ENCODE data around the gene NAPG.
"Not testable (repeated sequence)": the region's sequence is repeated elsewhere in the genome, so short reads cannot be mapped to it uniquely, and the experiment has no call there.

Gene NAPG

GRCh38 chr18:10488017-10488416 lies 37.8 kb upstream of the NAPG start:
- Histone ChIP-seq H3K27ac (ENCODE audit: low read length) (no peak overlapping the region), H3K36me3 (ENCODE audit: control insufficient read depth, low read depth, low read length) (no peaks in the 10 kb centered on the region), H3K4me3 (ENCODE audit: low read length) (no peak overlapping the region), H3K9ac (ENCODE audit: low read length) (no peak overlapping the region), H3K4me1 (ENCODE audit: control insufficient read depth, low read depth, low read length) (no peaks in the 10 kb centered on the region), H3K27me3 (ENCODE audit: control insufficient read depth, insufficient read depth, low read length) (no peaks in the 10 kb centered on the region), H3K9me3 (ENCODE audit: control insufficient read depth, low read depth, low read length) (no peaks in the 10 kb centered on the region)

GRCh38 chr18:10490401-10491165 lies 35.2 kb upstream of the NAPG start:
- Histone ChIP-seq H3K4me3 (ENCODE audit: low read length) (no peak overlapping the region), H3K4me1 (ENCODE audit: control insufficient read depth, low read depth, low read length) (no peaks in the 10 kb centered on the region), H3K36me3 (ENCODE audit: control insufficient read depth, low read depth, low read length) (no peaks in the 10 kb centered on the region), H3K9ac (ENCODE audit: low read length) (no peak overlapping the region), H3K9me3 (ENCODE audit: control insufficient read depth, low read depth, low read length) (no peaks in the 10 kb centered on the region), H3K27ac (ENCODE audit: low read length) (no peak overlapping the region), H3K27me3 (ENCODE audit: control insufficient read depth, insufficient read depth, low read length) (no peaks in the 10 kb centered on the region)

DNA sequence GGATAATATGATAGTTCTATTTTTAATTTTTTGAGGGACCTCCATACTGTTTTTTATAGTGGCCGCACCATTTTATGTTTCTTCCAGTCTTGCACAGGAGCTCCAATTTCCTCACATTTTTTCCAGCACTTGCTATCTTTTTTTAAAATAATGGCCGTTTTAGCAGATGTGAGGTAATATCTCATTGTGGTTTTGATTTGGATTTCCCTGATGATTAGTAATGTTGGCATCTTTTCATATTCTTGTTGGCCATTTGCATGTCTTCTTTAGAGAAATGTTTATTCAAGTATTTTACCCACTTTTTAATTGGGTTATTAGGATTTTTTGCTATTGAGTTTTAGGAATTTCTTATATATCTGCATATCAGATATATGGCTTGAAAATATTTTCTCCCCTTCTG lies 29.9 kb upstream of the NAPG start:
- H3K9ac ChIP-seq (ENCODE audit: low read length): no peak overlapping the region
- no peaks in the 10 kb centered on the region for H3K27me3 ChIP-seq (ENCODE audit: control insufficient read depth, insufficient read depth, low read length)
- no peak overlapping the region for H3K4me3 ChIP-seq (ENCODE audit: low read length)
- H3K4me1 ChIP-seq (ENCODE audit: control insufficient read depth, low read depth, low read length): no peaks in the 10 kb centered on the region
- H3K27ac ChIP-seq (ENCODE audit: low read length): no peak overlapping the region
- no peaks in the 10 kb centered on the region for H3K36me3 ChIP-seq (ENCODE audit: control insufficient read depth, low read depth, low read length)
- H3K9me3 ChIP-seq (ENCODE audit: control insufficient read depth, low read depth, low read length): no peaks in the 10 kb centered on the region

- Histone ChIP-seq H3K36me3 (ENCODE audit: control insufficient read depth, low read depth, low read length) (no peaks in the 10 kb centered on the region), H3K27me3 (ENCODE audit: control insufficient read depth, insufficient read depth, low read length) (no peaks in the 10 kb centered on the region), H3K9ac (ENCODE audit: low read length) (no peak overlapping the region), H3K4me3 (ENCODE audit: low read length) (no peak overlapping the region), H3K27ac (ENCODE audit: low read length) (no peak overlapping the region), H3K9me3 (ENCODE audit: control insufficient read depth, low read depth, low read length) (no peaks in the 10 kb centered on the region), H3K4me1 (ENCODE audit: control insufficient read depth, low read depth, low read length) (no peaks in the 10 kb centered on the region)
These were observed 28.5 kb upstream of the NAPG start for GRCh38 chr18:10497206-10497749.

DNA sequence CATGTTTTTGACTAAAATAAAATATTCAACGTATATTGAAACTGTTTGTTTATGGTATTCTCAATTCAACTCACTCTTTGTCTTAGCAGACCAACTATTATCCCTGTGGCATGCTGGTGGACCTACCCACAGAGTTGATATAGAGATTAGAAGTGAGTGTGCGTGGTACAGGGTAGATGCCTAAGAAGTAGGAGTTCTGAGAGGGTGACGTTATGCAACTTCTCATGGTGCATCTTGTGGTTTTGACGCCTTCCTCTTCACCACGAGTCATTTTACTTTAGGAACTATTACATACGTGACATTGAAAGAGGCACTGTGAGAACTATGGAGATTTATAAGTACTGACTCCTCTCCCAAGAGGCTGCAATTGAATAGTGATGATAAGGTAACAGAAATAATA lies 26.6 kb upstream of the NAPG start:
- Histone ChIP-seq H3K27ac (ENCODE audit: low read length) (no peak overlapping the region), H3K4me3 (ENCODE audit: low read length) (no peak overlapping the region), H3K9me3 (ENCODE audit: control insufficient read depth, low read depth, low read length) (peaks cover under 1% of the 10 kb centered on the region), H3K4me1 (ENCODE audit: control insufficient read depth, low read depth, low read length) (no peaks in the 10 kb centered on the region), H3K9ac (ENCODE audit: low read length) (no peak overlapping the region), H3K27me3 (ENCODE audit: control insufficient read depth, insufficient read depth, low read length) (no peaks in the 10 kb centered on the region), H3K36me3 (ENCODE audit: control insufficient read depth, low read depth, low read length) (no peaks in the 10 kb centered on the region)

DNA sequence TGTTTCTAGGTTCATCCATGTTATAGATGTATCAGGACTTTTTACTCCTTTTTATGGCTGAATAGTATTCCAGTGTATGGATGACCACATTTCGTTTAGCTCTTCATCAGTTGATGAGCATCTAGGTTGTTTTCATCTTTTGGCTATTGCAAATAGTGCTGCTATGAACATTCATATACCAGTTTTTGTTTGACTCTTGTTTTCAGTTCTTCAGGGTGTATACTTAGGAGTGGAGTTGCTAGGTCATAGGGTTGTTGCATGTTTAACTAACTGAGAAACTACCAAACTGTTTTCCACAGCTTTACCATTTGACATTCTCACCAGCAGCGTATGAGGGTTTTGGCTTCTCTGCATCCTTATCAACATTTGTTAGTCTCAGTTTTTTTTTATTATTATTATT lies 25.8 kb upstream of the NAPG start:
- Histone ChIP-seq H3K36me3 (ENCODE audit: control insufficient read depth, low read depth, low read length) (no peaks in the 10 kb centered on the region), H3K27me3 (ENCODE audit: control insufficient read depth, insufficient read depth, low read length) (no peaks in the 10 kb centered on the region), H3K9me3 (ENCODE audit: control insufficient read depth, low read depth, low read length) (peaks cover 6% of the 10 kb centered on the region)

GRCh38 chr18:10504723-10505122 lies 21.1 kb upstream of the NAPG start:
- peaks cover 8% of the 10 kb centered on the region for H3K9me3 ChIP-seq (ENCODE audit: control insufficient read depth, low read depth, low read length)
- H3K4me3 ChIP-seq (ENCODE audit: low read length): no peak overlapping the region
- H3K27ac ChIP-seq (ENCODE audit: low read length): no peak overlapping the region
- H3K4me1 ChIP-seq (ENCODE audit: control insufficient read depth, low read depth, low read length): no peaks in the 10 kb centered on the region
- H3K36me3 ChIP-seq (ENCODE audit: control insufficient read depth, low read depth, low read length): no peaks in the 10 kb centered on the region
- no peaks in the 10 kb centered on the region for H3K27me3 ChIP-seq (ENCODE audit: control insufficient read depth, insufficient read depth, low read length)
- H3K9ac ChIP-seq (ENCODE audit: low read length): no peak overlapping the region

More for the DNA sequence above, 25.8 kb upstream of the NAPG start:
- Histone ChIP-seq H3K4me3 (ENCODE audit: low read length) (no peak overlapping the region), H3K27ac (ENCODE audit: low read length) (no peak overlapping the region), H3K9ac (ENCODE audit: low read length) (no peak overlapping the region), H3K4me1 (ENCODE audit: control insufficient read depth, low read depth, low read length) (no peaks in the 10 kb centered on the region)

DNA sequence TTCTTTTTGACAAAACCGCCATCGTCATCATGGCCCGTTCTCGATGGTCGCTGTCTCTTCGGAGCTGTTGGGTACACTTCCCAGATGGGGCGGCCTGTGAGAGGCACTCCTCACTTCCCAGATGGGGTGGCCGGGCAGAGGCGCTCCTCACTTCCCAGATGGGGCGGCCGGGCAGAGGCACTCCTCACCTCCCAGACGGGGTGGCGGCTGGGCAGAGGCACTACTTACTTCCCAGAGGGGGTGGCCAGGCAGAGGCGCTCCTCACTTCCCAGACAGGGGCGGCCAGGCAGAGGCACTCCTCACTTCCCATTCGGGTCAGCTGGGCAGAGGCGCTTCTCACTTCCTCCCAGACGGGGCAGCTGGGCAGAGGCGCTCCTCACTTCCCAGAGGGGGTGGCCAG lies 19.9 kb upstream of the NAPG start:
- H3K27ac ChIP-seq (ENCODE audit: low read length); H3K9me3 ChIP-seq (ENCODE audit: control insufficient read depth, low read depth, low read length); H3K36me3 ChIP-seq (ENCODE audit: control insufficient read depth, low read depth, low read length); H3K9ac ChIP-seq (ENCODE audit: low read length); H3K27me3 ChIP-seq (ENCODE audit: control insufficient read depth, insufficient read depth, low read length); H3K4me3 ChIP-seq (ENCODE audit: low read length); H3K4me1 ChIP-seq (ENCODE audit: control insufficient read depth, low read depth, low read length): not testable (repeated sequence)

GRCh38 chr18:10508591-10508990 lies 17.2 kb upstream of the NAPG start:
- Histone ChIP-seq H3K36me3 (ENCODE audit: control insufficient read depth, low read depth, low read length) (no peaks in the 10 kb centered on the region), H3K9me3 (ENCODE audit: control insufficient read depth, low read depth, low read length) (peaks cover 8% of the 10 kb centered on the region), H3K4me3 (ENCODE audit: low read length) (no peak overlapping the region), H3K4me1 (ENCODE audit: control insufficient read depth, low read depth, low read length) (no peaks in the 10 kb centered on the region), H3K27ac (ENCODE audit: low read length) (no peak overlapping the region), H3K9ac (ENCODE audit: low read length) (no peak overlapping the region), H3K27me3 (ENCODE audit: control insufficient read depth, insufficient read depth, low read length) (no peaks in the 10 kb centered on the region)

DNA sequence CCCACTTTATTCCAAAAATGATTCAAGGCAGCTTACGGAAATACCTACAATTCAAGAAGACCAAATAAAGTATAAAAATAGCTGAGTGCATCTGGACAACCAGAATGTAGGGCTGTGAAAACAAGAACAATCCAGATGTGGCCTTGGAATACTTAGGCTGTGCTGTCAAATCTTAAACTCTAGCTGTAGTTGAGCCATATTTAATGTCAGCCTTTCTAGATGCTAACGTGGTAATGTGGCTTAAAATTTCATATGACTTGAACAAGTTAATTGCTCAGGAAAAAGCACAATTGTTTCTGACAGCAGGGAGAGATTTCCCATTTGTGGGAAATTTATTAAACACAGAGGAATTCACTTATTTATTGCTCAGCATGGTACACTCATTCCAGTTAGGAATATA lies 14.6 kb upstream of the NAPG start:
- Histone ChIP-seq H3K27me3 (ENCODE audit: control insufficient read depth, insufficient read depth, low read length) (no peaks in the 10 kb centered on the region), H3K4me3 (ENCODE audit: low read length) (no peak overlapping the region), H3K27ac (ENCODE audit: low read length) (no peak overlapping the region), H3K36me3 (ENCODE audit: control insufficient read depth, low read depth, low read length) (no peaks in the 10 kb centered on the region), H3K9ac (ENCODE audit: low read length) (no peak overlapping the region), H3K9me3 (ENCODE audit: control insufficient read depth, low read depth, low read length) (peaks cover 2% of the 10 kb centered on the region), H3K4me1 (ENCODE audit: control insufficient read depth, low read depth, low read length) (no peaks in the 10 kb centered on the region)

DNA sequence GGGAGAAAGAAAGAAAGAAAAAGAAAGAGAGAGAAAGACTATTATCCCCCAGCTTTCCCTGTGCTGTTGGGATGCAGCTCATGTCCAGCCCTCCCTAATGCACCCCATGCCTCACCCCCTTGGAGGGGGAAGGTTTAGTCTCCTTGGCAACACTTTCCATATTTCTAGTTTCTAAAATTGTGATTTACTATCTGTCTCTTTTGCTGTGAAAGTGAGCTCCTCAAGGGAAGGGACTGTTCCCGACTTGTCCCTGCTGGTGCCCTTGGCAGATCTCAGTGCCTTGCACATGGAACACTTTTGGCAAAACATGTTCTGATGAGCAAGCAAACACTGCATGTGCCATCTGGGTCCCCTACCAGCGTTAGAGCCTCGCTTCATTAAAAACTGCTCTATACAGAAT lies 11.7 kb upstream of the NAPG start:
- Histone ChIP-seq H3K27me3 (ENCODE audit: control insufficient read depth, insufficient read depth, low read length) (no peaks in the 10 kb centered on the region), H3K4me1 (ENCODE audit: control insufficient read depth, low read depth, low read length) (no peaks in the 10 kb centered on the region), H3K4me3 (ENCODE audit: low read length) (no peak overlapping the region), H3K27ac (ENCODE audit: low read length) (no peak overlapping the region), H3K9ac (ENCODE audit: low read length) (no peak overlapping the region), H3K36me3 (ENCODE audit: control insufficient read depth, low read depth, low read length) (no peaks in the 10 kb centered on the region), H3K9me3 (ENCODE audit: control insufficient read depth, low read depth, low read length) (no peaks in the 10 kb centered on the region)

DNA sequence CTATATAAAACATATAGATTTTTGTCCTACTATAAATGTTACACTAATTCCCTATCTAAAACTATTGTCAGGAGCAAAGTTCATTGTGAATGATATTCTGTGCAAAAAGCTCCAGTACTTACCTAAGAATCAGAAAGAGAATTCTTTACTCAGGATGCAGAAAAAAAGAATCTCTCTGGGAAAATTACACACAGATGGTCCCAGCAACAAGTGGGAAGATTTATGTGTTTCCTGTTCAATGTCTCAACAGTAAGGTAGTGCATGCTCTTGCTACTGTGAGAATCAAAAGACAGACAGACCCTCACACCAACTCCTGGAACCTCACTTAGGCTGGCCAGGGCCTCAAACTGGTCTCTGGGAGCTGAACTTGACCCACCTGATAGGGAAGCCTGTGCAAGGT lies 11.2 kb upstream of the NAPG start:
- Histone ChIP-seq H3K4me3 (ENCODE audit: low read length) (no peak overlapping the region), H3K4me1 (ENCODE audit: control insufficient read depth, low read depth, low read length) (no peaks in the 10 kb centered on the region), H3K9me3 (ENCODE audit: control insufficient read depth, low read depth, low read length) (no peaks in the 10 kb centered on the region), H3K27me3 (ENCODE audit: control insufficient read depth, insufficient read depth, low read length) (no peaks in the 10 kb centered on the region), H3K36me3 (ENCODE audit: control insufficient read depth, low read depth, low read length) (no peaks in the 10 kb centered on the region), H3K9ac (ENCODE audit: low read length) (no peak overlapping the region), H3K27ac (ENCODE audit: low read length) (no peak overlapping the region)
